ENCODE measurements around the gene CACNA2D4. TPM values are rescaled to one million over a fixed set of nuclear protein-coding genes. Genes with fewer than 3 reads are reported as not detected.
A peak's percentile ranks its signal among the peaks of the same experiment; 100 is the strongest.

The CACNA2D4 gene
- total RNA-seq, 4 donors from 2014 or later: 0.25 to 3.1 (median 0.68) TPM

GRCh38 chr12:1937481-1938224, 19.2 kb upstream of the CACNA2D4 start:
- no peaks in the 10 kb centered on the region for H3K9me3 ChIP-seq
- no peaks in the 10 kb centered on the region for H3K27me3 ChIP-seq
- ATAC-seq (no peak), DNase-seq (no peak)
- in situ Hi-C loops (cut with MboI; ENCODE audit: low sequenced_read_pairs in 4 of 4): loop anchor here (5.0 kb wide), 2 partner anchors 145 to 285 kb away; no protein-coding TSS in a partner anchor
- H3K4me1 ChIP-seq: peaks cover 20 to 33% of the 10 kb centered on the region in 2 donors
- intact Hi-C loops (cut with DNase I; ENCODE audit: low total_unique reads): loop anchor here (5.0 kb wide), 1 partner anchor 285 kb away; no protein-coding TSS in a partner anchor
- no peak overlapping the region for H3K4me3 ChIP-seq
- H3K27ac ChIP-seq: no peak overlapping the region
- H3K36me3 ChIP-seq: peaks cover 0 to 5% of the 10 kb centered on the region in 2 donors
- TF ChIP-seq POLR2A (IDR thresholded peaks at IDR 0.05) (no peak), CTCF (IDR thresholded peaks at IDR 0.05 in 4 of 5, conservative IDR thresholded peaks at IDR 0.05 in 1 of 5) (no peak)

GRCh38 chr12:1936406-1937320, 18.2 kb upstream of the CACNA2D4 start:
- ATAC-seq (peak; percentile 67 to 82), DNase-seq (peak; percentile 67 to 68)
- intact Hi-C loops (cut with DNase I; ENCODE audit: low total_unique reads): loop anchor here (5.0 kb wide), 1 partner anchor 284 kb away; no protein-coding TSS in a partner anchor
- Histone ChIP-seq H3K36me3 (peaks cover 0 to 5% of the 10 kb centered on the region in 2 donors), H3K27ac (peak overlapping the region; percentile 12 to 66 (median 32)), H3K9me3 (no peaks in the 10 kb centered on the region), H3K27me3 (no peaks in the 10 kb centered on the region), H3K4me1 (peaks cover 27 to 38% of the 10 kb centered on the region in 2 donors), H3K4me3 (no peak overlapping the region)
- in situ Hi-C loops (cut with MboI; ENCODE audit: low sequenced_read_pairs in 4 of 4): loop anchor here (5.0 kb wide), 2 partner anchors 144 to 284 kb away; no protein-coding TSS in a partner anchor
- no peak for TF ChIP-seq POLR2A (IDR thresholded peaks at IDR 0.05)
- TF ChIP-seq CTCF (IDR thresholded peaks at IDR 0.05 in 4 of 5, conservative IDR thresholded peaks at IDR 0.05 in 1 of 5): no peak

GRCh38 chr12:1935700-1936378, 17.4 kb upstream of the CACNA2D4 start:
- Histone ChIP-seq H3K4me1 (peaks cover 27 to 38% of the 10 kb centered on the region in 2 donors), H3K36me3 (peaks cover 0 to 5% of the 10 kb centered on the region in 2 donors), H3K27ac (peak overlapping the region; percentile 12 to 66 (median 32)), H3K27me3 (no peaks in the 10 kb centered on the region), H3K9me3 (no peaks in the 10 kb centered on the region), H3K4me3 (no peak overlapping the region)
- TF ChIP-seq CTCF (IDR thresholded peaks at IDR 0.05 in 4 of 5, conservative IDR thresholded peaks at IDR 0.05 in 1 of 5) (no peak), POLR2A (IDR thresholded peaks at IDR 0.05) (no peak)
- ATAC-seq (peak in 1 of 2 donors; percentile 20), DNase-seq (no peak)
- in situ Hi-C loops (cut with MboI; ENCODE audit: low sequenced_read_pairs in 4 of 4) (loop anchor here (5.0 kb wide), 2 partner anchors 144 to 284 kb away; no protein-coding TSS in a partner anchor), intact Hi-C loops (cut with DNase I; ENCODE audit: low total_unique reads) (loop anchor here (5.0 kb wide), 1 partner anchor 284 kb away; no protein-coding TSS in a partner anchor)

- in situ Hi-C loops (cut with MboI; ENCODE audit: low sequenced_read_pairs in 4 of 4): loop anchor here (5.0 kb wide), 2 partner anchors 143 to 283 kb away; no protein-coding TSS in a partner anchor
These were observed 16.8 kb upstream of the CACNA2D4 start for GRCh38 chr12:1935242-1935641.

More at GRCh38 chr12:1935242-1935641, 16.8 kb upstream of the CACNA2D4 start:
- DNase-seq (no peak), ATAC-seq (no peak)
- Histone ChIP-seq H3K4me1 (peaks cover 27 to 38% of the 10 kb centered on the region in 2 donors), H3K36me3 (peaks cover 0 to 1% of the 10 kb centered on the region in 2 donors), H3K9me3 (no peaks in the 10 kb centered on the region), H3K27ac (no peak overlapping the region), H3K4me3 (no peak overlapping the region), H3K27me3 (no peaks in the 10 kb centered on the region)
- intact Hi-C loops (cut with DNase I; ENCODE audit: low total_unique reads): loop anchor here (5.0 kb wide), 1 partner anchor 283 kb away; no protein-coding TSS in a partner anchor
- TF ChIP-seq POLR2A (IDR thresholded peaks at IDR 0.05) (no peak), CTCF (IDR thresholded peaks at IDR 0.05 in 4 of 5, conservative IDR thresholded peaks at IDR 0.05 in 1 of 5) (no peak)
